GM12878 (cell line): ENCODE results near the gene SDS. TPM values are rescaled to one million over a fixed set of nuclear protein-coding genes. Genes with fewer than 3 reads are reported as not detected.

Source experiments
- ATAC-seq: fragments of 200-7000 bp; cut with Tn5 transposase; 3 replicates; pipeline ENCODE4 v1.9.1; 2020; ENCODE audit warnings: mild to moderate bottlenecking, moderate library complexity
- BruUV-seq: library from RNA; stranded (reverse); fragments of 400-500 nt; replicated peaks from 2 replicates; lab custom pipeline; 2021; lab: Mats Ljungman, UMichigan
- CTCF ChIA-PET: fragments of 300-600 bp; sonication (Branson Sonifier 250); formaldehyde crosslinking; extraction: SDS; loops from one replicate; lab custom pipeline; 2021; ENCODE audit warnings: inconsistent platforms; lab: Yijun Ruan, JAX
- POLR2A ChIA-PET: fragments of 350-600 bp; formaldehyde crosslinking; extraction: SDS; loops from one replicate; lab custom pipeline; 2021; ENCODE audit warnings: inconsistent platforms; lab: Charles Lee
- RAD21 ChIA-PET: fragments of 300-600 bp; sonication (Branson Sonifier 250); formaldehyde crosslinking; loops from one replicate; lab custom pipeline; 2023; ENCODE audit warnings: antibody characterized with exemption; ENCODE audit not compliant: unreplicated experiment; lab: Charles Lee
- SMC1A ChIA-PET: fragments of 300-600 bp; sonication (Branson Sonifier 250); formaldehyde crosslinking; loops from one replicate; lab custom pipeline; 2023; ENCODE audit not compliant: unreplicated experiment, uncharacterized antibody; lab: Charles Lee
- DNase-seq: peaks from one replicate; pipeline ENCODE4 v3.0.0-alpha.2; 2011; ENCODE audit warnings: low read depth, low spot score
- FAIRE-seq: peaks from 3 replicates; lab custom pipeline; 2011; peaks lifted over from hg19 to GRCh38; lab: Jason Lieb, UNC
- H2AFZ ChIP-seq: 2 replicates; pipeline ENCODE4 v1.6.0; 2011; ENCODE audit warnings: low read depth, low read length, control low read depth; ENCODE audit not compliant: control insufficient read depth
- H3K27ac ChIP-seq: 2 replicates; pipeline ENCODE4 v1.5.1; 2011; ENCODE audit warnings: control low read depth; ENCODE audit not compliant: control insufficient read depth, insufficient read depth
- H3K27me3 ChIP-seq, 2 experiments: replicated peaks in 1 of 2; 2 replicates each; pipeline versions ENCODE4 v1.6.0 to v1.6.1; 2011; ENCODE audit warnings: low read length in 1 of 2; ENCODE audit not compliant: control insufficient read depth in 2 of 2, insufficient read depth in 2 of 2
- H3K36me3 ChIP-seq, 2 experiments: 2 replicates each; pipeline ENCODE4 v1.5.1; 2011; ENCODE audit warnings: low read length in 1 of 2; ENCODE audit not compliant: control insufficient read depth in 2 of 2, insufficient read depth in 2 of 2
- H3K4me1 ChIP-seq: 2 replicates; pipeline ENCODE4 v1.6.1; 2011; ENCODE audit warnings: mild to moderate bottlenecking, low read length, moderate library complexity, mixed read lengths; ENCODE audit not compliant: control insufficient read depth, insufficient read depth
- H3K4me2 ChIP-seq: 2 replicates; pipeline ENCODE4 v1.6.0; 2011; ENCODE audit warnings: control low read depth; ENCODE audit not compliant: control insufficient read depth, insufficient read depth
- H3K4me3 ChIP-seq: fragments of 200-600 bp; sonication (generic); 2 replicates; pipeline ENCODE4 v1.5.1; 2016
- H3K79me2 ChIP-seq: 2 replicates; pipeline ENCODE4 v1.6.0; 2011; ENCODE audit warnings: low read length; ENCODE audit not compliant: control insufficient read depth, insufficient read depth
- H3K9ac ChIP-seq: 2 replicates; pipeline ENCODE4 v1.8.0; 2011; ENCODE audit warnings: low read length, control low read depth, mixed read lengths; ENCODE audit not compliant: control insufficient read depth, insufficient read depth
- H3K9me3 ChIP-seq: replicated peaks from 3 replicates; pipeline ENCODE4 v1.5.1; 2011; ENCODE audit warnings: mild to moderate bottlenecking, low read length; ENCODE audit not compliant: control insufficient read depth, insufficient read depth
- H4K20me1 ChIP-seq: 2 replicates; pipeline ENCODE4 v1.6.0; 2011; ENCODE audit not compliant: control insufficient read depth, insufficient read depth
- BACH1 ChIP-seq: fragments of 450-650 bp; IDR thresholded peaks from 2 replicates; pipeline ENCODE4 v1.6.1; 2017; ENCODE audit warnings: mild to moderate bottlenecking, borderline replicate concordance
- BHLHE40 ChIP-seq, 2 experiments: fragments of 450-650 bp in 1 of 2; IDR thresholded peaks; 2 replicates each; pipeline ENCODE4 v1.6.1; 2011 to 2017; ENCODE audit warnings: low read depth in 2 of 2, borderline replicate concordance in 1 of 2, improper control_type of control experiment in 1 of 2, low read length in 1 of 2, mild to moderate bottlenecking in 1 of 2
- CHD1 ChIP-seq: IDR thresholded peaks from 2 replicates; pipeline ENCODE4 v1.6.1; 2012; ENCODE audit warnings: low read depth, low read length, improper control_type of control experiment
- CHD4 ChIP-seq: fragments of 200-600 bp; sonication (generic); IDR thresholded peaks from 2 replicates; pipeline ENCODE4 v1.6.1; 2016; ENCODE audit warnings: mild to moderate bottlenecking
- ETV6 ChIP-seq, 2 experiments: fragments of 450-650 bp in 1 of 2; IDR thresholded peaks in 1 of 2; conservative IDR thresholded peaks in 1 of 2; 2 replicates each; pipeline ENCODE4 v1.6.1; 2014; ENCODE audit warnings: antibody characterized with exemption in 1 of 2, borderline replicate concordance in 1 of 2, low read depth in 1 of 2, mild to moderate bottlenecking in 1 of 2, moderate library complexity in 1 of 2
- FOXM1 ChIP-seq: IDR thresholded peaks from 2 replicates; pipeline ENCODE4 v1.6.1; 2012; ENCODE audit warnings: low read depth, mild to moderate bottlenecking, inconsistent platforms, low read length, moderate library complexity
- IRF3 ChIP-seq: fragments of 450-650 bp; IDR thresholded peaks from 2 replicates; pipeline ENCODE4 v1.6.1; 2014; ENCODE audit warnings: mild to moderate bottlenecking
- KAT2A ChIP-seq: conservative IDR thresholded peaks from 2 replicates; pipeline ENCODE4 v1.6.1; 2011; ENCODE audit warnings: low read depth, low read length; ENCODE audit not compliant: control insufficient read depth
- MAX ChIP-seq: IDR thresholded peaks from 2 replicates; pipeline ENCODE4 v1.6.1; 2012; ENCODE audit warnings: low read depth, low read length, improper control_type of control experiment
- MYB ChIP-seq: fragments of 150-350 bp; IDR thresholded peaks from 2 replicates; pipeline ENCODE4 v1.6.1; 2014; ENCODE audit warnings: mild to moderate bottlenecking, low read depth, low read length, borderline replicate concordance
- MYC ChIP-seq: IDR thresholded peaks from 2 replicates; pipeline ENCODE4 v1.6.1; 2011; ENCODE audit warnings: mild to moderate bottlenecking, low read length, moderate library complexity, inconsistent platforms; ENCODE audit not compliant: insufficient read depth, insufficient replicate concordance, insufficient read length, severe bottlenecking
- NR2C2 ChIP-seq: IDR thresholded peaks from 2 replicates; pipeline ENCODE4 v1.6.1; 2011; ENCODE audit warnings: borderline replicate concordance, low read depth; ENCODE audit not compliant: control insufficient read depth, insufficient read length
- PAX5 ChIP-seq: IDR thresholded peaks from 2 replicates; pipeline ENCODE4 v1.6.1; 2011; ENCODE audit warnings: low read depth, low read length, borderline replicate concordance
- RB1 ChIP-seq: fragments of 450-650 bp; formaldehyde crosslinking; IDR thresholded peaks from 2 replicates; pipeline ENCODE4 v1.6.1; 2017; ENCODE audit warnings: mild to moderate bottlenecking, borderline replicate concordance
- SIX5 ChIP-seq: IDR thresholded peaks from 2 replicates; pipeline ENCODE4 v1.6.1; 2011; ENCODE audit warnings: mild to moderate bottlenecking, low read depth, low read length, moderate library complexity; ENCODE audit not compliant: severe bottlenecking
- SMAD5 ChIP-seq: IDR thresholded peaks from 2 replicates; pipeline ENCODE4 v1.6.1; 2016; ENCODE audit warnings: antibody characterized with exemption, low read depth
- SMARCA5 ChIP-seq: fragments of 450-650 bp; IDR thresholded peaks from 2 replicates; pipeline ENCODE4 v1.6.1; 2017; ENCODE audit warnings: mild to moderate bottlenecking
- SP1 ChIP-seq: IDR thresholded peaks from one replicate; pipeline ENCODE4 v1.6.1; 2011; ENCODE audit warnings: low read depth, low read length
- YBX1 ChIP-seq: fragments of 450-650 bp; IDR thresholded peaks from 2 replicates; pipeline ENCODE4 v1.6.1; 2016; ENCODE audit warnings: antibody characterized with exemption
- WGBS: methylation state at CpG from one replicate; pipeline ENCODE4 v1.1.6; 2016; ENCODE audit warnings: low lambda C conversion rate; ENCODE audit not compliant: insufficient replicate concordance, insufficient coverage; ENCODE audit errors: missing lambda C conversion rate; 5-methylcytosine and 5-hydroxymethylcytosine counted together
- in situ Hi-C: fragments of 300-500 bp; cut with MboI; formaldehyde crosslinking; loops from 9 replicates; pipeline ENCODE4 v1.14.3; 2018; ENCODE audit warnings: mixed read lengths
- intact Hi-C: fragments of 100-400 bp; cut with micrococcal nuclease; formaldehyde crosslinking; loops from one replicate; pipeline ENCODE4 v1.14.2; 2022; ENCODE audit not compliant: unreplicated experiment
- polyA plus RNA-seq, 11 experiments: library from polyadenylated mRNA; depleted of rRNA in 4 of 11; unstranded in 6 of 11; stranded (reverse) in 5 of 11; fragments of >200 nt; fragmentation: Nextera tagmentation in 4 of 11; fragmentation: Illumina TruSeq in 1 of 11; extraction: Ambion mirVana in 4 of 11; extraction: Trizol in 1 of 11; gene quantifications; 1 replicate in 1 of 11; 2 replicates in 10 of 11; pipeline versions ENCODE4 v1.2.1 to v1.2.3, GENCODE V29; 2011 to 2016; ENCODE audit warnings: inconsistent platforms in 2 of 11, missing spikeins in 2 of 11, low read depth in 1 of 11
- total RNA-seq, 4 experiments: library from RNA; depleted of rRNA in 3 of 4; stranded (reverse); fragments of >200 nt in 3 of 4; fragmentation: Illumina TruSeq in 1 of 4; extraction: Trizol in 1 of 4; gene quantifications; 2 replicates each; pipeline versions ENCODE4 v1.2.1 to v1.2.3, GENCODE V29; 2013 to 2021

The SDS gene
- total and polyA plus RNA-seq, 10 of the 15 experiments (the other 5 are each of a cell fraction or from before 2014, with no cell fraction given): 0.18 TPM; not detected in 9

GRCh38 chr12:113414519-113415038 lies 10.9 kb upstream of the SDS start:
- no peak for ATAC-seq
- Histone ChIP-seq H4K20me1 (no peaks in the 10 kb centered on the region), H3K36me3 (no peaks in the 10 kb centered on the region)
- TF ChIP-seq KAT2A (no peak), MAX (no peak), SP1 (no peak), SIX5 (no peak), YBX1 (no peak), MYB (no peak), SMARCA5 (no peak), CHD1 (no peak), NR2C2 (no peak), PAX5 (no peak), SMAD5 (no peak), CHD4 (no peak), IRF3 (no peak), BACH1 (no peak), ETV6 (conservative IDR thresholded peaks at IDR 0.05 in 1 of 2, IDR thresholded peaks at IDR 0.05 in 1 of 2; ENCODE audit: borderline replicate concordance in 1 of 2, low read depth in 1 of 2) (no peak), BHLHE40 (IDR thresholded peaks at IDR 0.05; ENCODE audit: borderline replicate concordance in 1 of 2, low read depth in 2 of 2, low read length in 1 of 2) (no peak), MYC (no peak), RB1 (no peak), FOXM1 (no peak)
- TF ChIP-seq, all 136 proteins: peak for 0
- H3K9ac ChIP-seq: no peak overlapping the region
- POLR2A ChIA-PET: interaction anchor here (1.2 kb wide), 1 partner anchor 9 kb away, joined by 3 read pairs; no protein-coding TSS in a partner anchor
- no peak overlapping the region for H3K4me2 ChIP-seq
- whole genome bisulfite sequencing: 67% methylated on average over 9 of the region's 9 CpGs
- DNase-seq: no peak
- H3K79me2 ChIP-seq: no peaks in the 10 kb centered on the region
- CTCF ChIA-PET: no interaction called here
- intact Hi-C loops: no loop called here
- H3K27me3 ChIP-seq: no peaks in the 10 kb centered on the region
- no peak overlapping the region for H2AFZ ChIP-seq
- no peaks in the 10 kb centered on the region; the same call in 1 of the 2 replicates for H3K4me1 ChIP-seq
- RAD21 ChIA-PET: no interaction called here
- H3K27ac ChIP-seq: no peak overlapping the region
- in situ Hi-C loops: no loop called here
- FAIRE-seq: no peak
- H3K4me3 ChIP-seq: no peak overlapping the region
- H3K9me3 ChIP-seq: no peaks in the 10 kb centered on the region
- no TSS peak for BruUV-seq
- SMC1A ChIA-PET: no interaction called here
